Right lobe of liver (tissue), 6 donors: ENCODE results near the gene CDC123. TPM values are rescaled to one million over a fixed set of nuclear protein-coding genes. Genes with fewer than 3 reads are reported as not detected.
A peak's percentile ranks its signal among the peaks of the same experiment; 100 is the strongest.
"Not testable (repeated sequence)": the region's sequence is repeated elsewhere in the genome, so short reads cannot be mapped to it uniquely, and the experiment has no call there.

ENCODE experiments used
- ATAC-seq, 4 donors: fragments of 200-7000 bp; cut with Tn5 transposase; one replicate each; pipeline ENCODE4 v1.9.1; 2020; ENCODE audit warnings: mild to moderate bottlenecking in 4 of 4, moderate library complexity in 4 of 4
- DNase-seq, 3 donors: peaks; one replicate each; pipeline ENCODE4 v3.0.0-alpha.2; 2020
- H3K27ac ChIP-seq, 3 donors: fragments of 200-600 bp; one replicate each; pipeline ENCODE4 v1.8.0; 2022
- H3K27me3 ChIP-seq, 2 donors: fragments of 200-600 bp; one replicate each; pipeline ENCODE4 v1.8.0; 2022
- H3K36me3 ChIP-seq, 4 donors: fragments of 200-600 bp; sonication (generic) in 1 of 4; one replicate each; pipeline versions ENCODE4 v1.5.1 to v1.8.0; 2017 to 2022; ENCODE audit warnings: control low read depth in 1 of 4
- H3K4me1 ChIP-seq, 4 donors: fragments of 200-600 bp; sonication (generic) in 1 of 4; one replicate each; pipeline versions ENCODE4 v1.5.1 to v1.8.0; 2017 to 2022; ENCODE audit warnings: control low read depth in 1 of 4
- H3K4me3 ChIP-seq, 3 donors: fragments of 200-600 bp; one replicate each; pipeline ENCODE4 v1.8.0; 2022
- H3K9me3 ChIP-seq, 4 donors: fragments of 200-600 bp; sonication (generic) in 1 of 4; one replicate each; pipeline versions ENCODE4 v1.5.1 to v1.8.0; 2017 to 2022; ENCODE audit warnings: control low read depth in 1 of 4
- CTCF ChIP-seq, 4 donors: fragments of 200-600 bp in 3 of 4; fragments of 450-650 bp in 1 of 4; IDR thresholded peaks; one replicate each; pipeline versions ENCODE4 v1.5.1 to v1.8.0; 2016 to 2022; ENCODE audit warnings: antibody characterized with exemption in 4 of 4, mild to moderate bottlenecking in 2 of 4
- POLR2A ChIP-seq: fragments of 450-650 bp; IDR thresholded peaks from one replicate; pipeline ENCODE4 v1.6.1; 2017; ENCODE audit warnings: antibody characterized with exemption, mild to moderate bottlenecking
- WGBS: methylation state at CpG from one replicate; pipeline ENCODE4 v1.1.6; 2018; ENCODE audit warnings: low coverage, low lambda C conversion rate; ENCODE audit not compliant: insufficient coverage; ENCODE audit errors: missing lambda C conversion rate; 5-methylcytosine and 5-hydroxymethylcytosine counted together
- intact Hi-C, 2 donors: fragments of 100-400 bp; cut with DNase I; formaldehyde crosslinking; loops; one replicate each; pipeline versions ENCODE4 v1.11.2 to v1.14.1; 2022
- total RNA-seq, 6 experiments: library from RNA; depleted of rRNA in 2 of 6; stranded (reverse); fragments of >200 nt in 2 of 6; fragmentation: NEBNext Ultra II Directional in 3 of 6; extraction: Animal tissue kit (Norgen Biotek cat#: 25700) in 3 of 6; gene quantifications; one replicate each; pipeline versions ENCODE4 v1.1.0 to v1.2.4, GENCODE V29; 2016 to 2023
- donor health status: DM: no; HTN: yes; CAD: no.
- donor health status: DM: no; HTN: no; CAD: no.
- donor health status: DM: no; HTN: no; CAD: no.
- donor health status: DM: no; HTN: yes; CAD: no.
- donor health status: DM: no; HTN: yes; CAD: no.

Gene CDC123
- total RNA-seq, 6 experiments from 2014 or later, result 29.5 to 46.3 (median 33.0) TPM

- intact Hi-C loops, result no loop called here
- H3K4me3 ChIP-seq, result no peak overlapping the region
- H3K27me3 ChIP-seq, result no peaks in the 10 kb centered on the region
- DNase-seq, result no peak
- 91% methylated on average over 6 of the region's 11 CpGs for WGBS
- peaks cover 0 to 24% (median 9%) of the 10 kb centered on the region in 4 donors for H3K36me3 ChIP-seq
- no peaks in the 10 kb centered on the region for H3K9me3 ChIP-seq
- TF ChIP-seq CTCF (IDR thresholded peaks at IDR 0.05) (no peak), POLR2A (no peak)
- no peak for ATAC-seq
- no peak overlapping the region for H3K27ac ChIP-seq
- peaks cover 0 to 10% (median 4%) of the 10 kb centered on the region in 4 donors for H3K4me1 ChIP-seq
Observed at GRCh38 chr10:12228851-12229250, 32.9 kb downstream of the CDC123 start.

GRCh38 chr10:12234687-12235086 is 38.7 kb downstream of the CDC123 start:
- ATAC-seq, H3K9me3 ChIP-seq, DNase-seq, intact Hi-C loops, H3K27ac ChIP-seq, H3K27me3 ChIP-seq, H3K4me3 ChIP-seq: not testable (repeated sequence)
- peaks cover 0 to 23% (median 4%) of the 10 kb centered on the region in 4 donors for H3K4me1 ChIP-seq
- H3K36me3 ChIP-seq, result peaks cover 0 to 28% (median 10%) of the 10 kb centered on the region in 4 donors
- 92% methylated on average over 5 of the region's 5 CpGs for WGBS

GRCh38 chr10:12235116-12235694 is 39.2 kb downstream of the CDC123 start:
- DNase-seq (no peak), ATAC-seq (peak in 3 of 4 donors; percentile 28 to 70 (median 33))
- H3K4me3 ChIP-seq, result no peak overlapping the region
- peaks cover 0 to 28% (median 10%) of the 10 kb centered on the region in 4 donors for H3K36me3 ChIP-seq
- WGBS, result 66% methylated on average over 3 of the region's 3 CpGs
- TF ChIP-seq POLR2A (no peak), CTCF (IDR thresholded peaks at IDR 0.05) (no peak)
- no peaks in the 10 kb centered on the region for H3K27me3 ChIP-seq
- peak overlapping the region in 2 of 3 donors; percentile 5 to 47 for H3K27ac ChIP-seq
- H3K4me1 ChIP-seq, result peaks cover 0 to 23% (median 4%) of the 10 kb centered on the region in 4 donors
- H3K9me3 ChIP-seq, result no peaks in the 10 kb centered on the region
- intact Hi-C loops, result no loop called here

- Histone ChIP-seq H3K4me3 (no peak overlapping the region), H3K9me3 (no peaks in the 10 kb centered on the region), H3K27me3 (no peaks in the 10 kb centered on the region), H3K36me3 (peaks cover 0 to 23% (median 8%) of the 10 kb centered on the region in 4 donors), H3K27ac (peak overlapping the region in 2 of 3 donors; percentile 5 to 47), H3K4me1 (peaks cover 0 to 23% (median 4%) of the 10 kb centered on the region in 4 donors)
- DNase-seq (no peak), ATAC-seq (peak; percentile 72 to 88 (median 80))
- intact Hi-C loops, result no loop called here
- 14% methylated on average over 4 of the region's 4 CpGs for WGBS
- TF ChIP-seq POLR2A (no peak), CTCF (IDR thresholded peaks at IDR 0.05) (no peak)
Observed at GRCh38 chr10:12235796-12236195, 39.8 kb downstream of the CDC123 start.
